GM23338 (cell line): Measurements from ENCODE around the gene ASB8. TPM values are rescaled to one million over a fixed set of nuclear protein-coding genes. Genes with fewer than 3 reads are reported as not detected.

Experiments
- ATAC-seq: fragments of 200-7000 bp; cut with Tn5 transposase; 3 replicates; pipeline ENCODE4 v1.9.1; 2020
- DNase-seq: peaks from one replicate; pipeline ENCODE4 v3.0.0-alpha.2; 2015; ENCODE audit warnings: low spot score
- H2AFZ ChIP-seq: fragments of 200-600 bp; sonication (generic); 2 replicates; pipeline ENCODE4 v1.8.0; 2016; ENCODE audit warnings: antibody characterized with exemption, mild to moderate bottlenecking, moderate library complexity
- H3F3A ChIP-seq: fragments of 200-600 bp; sonication (generic); replicated peaks from 2 replicates; pipeline ENCODE4 v1.8.0; 2017; ENCODE audit warnings: antibody characterized with exemption, mixed run types, low read depth
- H3K27ac ChIP-seq: fragments of 200-600 bp; sonication (generic); 2 replicates; pipeline ENCODE4 v1.6.1; 2016; ENCODE audit warnings: low read depth
- H3K27me3 ChIP-seq: fragments of 200-600 bp; sonication (generic); 2 replicates; pipeline ENCODE4 v1.8.0; 2016; ENCODE audit warnings: mild to moderate bottlenecking, mixed run types, moderate library complexity; ENCODE audit not compliant: insufficient read depth
- H3K36me3 ChIP-seq: fragments of 200-600 bp; sonication (generic); 2 replicates; pipeline ENCODE4 v1.8.0; 2016; ENCODE audit warnings: mild to moderate bottlenecking; ENCODE audit not compliant: insufficient read depth
- H3K4me1 ChIP-seq: fragments of 200-600 bp; sonication (generic); 2 replicates; pipeline ENCODE4 v1.8.0; 2016; ENCODE audit warnings: mild to moderate bottlenecking, moderate library complexity; ENCODE audit not compliant: insufficient read depth
- H3K4me2 ChIP-seq: fragments of 200-600 bp; sonication (generic); 2 replicates; pipeline ENCODE4 v1.7.1; 2017; ENCODE audit warnings: mixed run types
- H3K4me3 ChIP-seq: fragments of 200-600 bp; sonication (generic); 2 replicates; pipeline ENCODE4 v1.6.1; 2016; ENCODE audit warnings: mixed run types
- H3K79me2 ChIP-seq: fragments of 200-600 bp; sonication (generic); replicated peaks from 2 replicates; pipeline ENCODE4 v1.8.0; 2017; ENCODE audit warnings: mild to moderate bottlenecking; ENCODE audit not compliant: insufficient read depth
- H3K9me2 ChIP-seq: fragments of 200-600 bp; sonication (generic); 2 replicates; pipeline ENCODE4 v1.8.0; 2017; ENCODE audit not compliant: insufficient read depth
- H4K20me1 ChIP-seq: fragments of 200-600 bp; sonication (generic); replicated peaks from 2 replicates; pipeline ENCODE4 v1.8.0; 2017; ENCODE audit warnings: mild to moderate bottlenecking; ENCODE audit not compliant: insufficient read depth
- H3K27ac Mint-ChIP-seq: 2 replicates; pipeline ENCODE4 v1.8.0; 2020; ENCODE audit warnings: inconsistent platforms, mild to moderate bottlenecking, moderate library complexity, mixed read lengths
- H3K27me3 Mint-ChIP-seq: 3 replicates; pipeline ENCODE4 v1.8.0; 2022; ENCODE audit warnings: low read depth, mild to moderate bottlenecking, moderate library complexity, mixed read lengths, inconsistent platforms; ENCODE audit not compliant: insufficient read depth, poor library complexity
- H3K36me3 Mint-ChIP-seq: 3 replicates; pipeline ENCODE4 v1.8.0; 2021; ENCODE audit warnings: low read depth, mild to moderate bottlenecking, inconsistent platforms, moderate library complexity, mixed read lengths
- H3K4me1 Mint-ChIP-seq: 3 replicates; pipeline ENCODE4 v1.8.0; 2020; ENCODE audit warnings: mild to moderate bottlenecking, inconsistent platforms, mixed read lengths
- H3K4me3 Mint-ChIP-seq: 3 replicates; pipeline ENCODE4 v1.8.0; 2021; ENCODE audit warnings: moderate library complexity, mild to moderate bottlenecking, inconsistent platforms, mixed read lengths
- H3K9me3 Mint-ChIP-seq: 3 replicates; pipeline ENCODE4 v1.8.0; 2020; ENCODE audit warnings: moderate library complexity, mild to moderate bottlenecking, inconsistent platforms, mixed read lengths
- CREB1 ChIP-seq: fragments of 250-450 bp; sonication (Bioruptor Pico); IDR thresholded peaks from 2 replicates; pipeline ENCODE4 v1.5.0; 2020; ENCODE audit warnings: low read depth, mild to moderate bottlenecking, moderate library complexity
- CTCF ChIP-seq, 2 experiments: fragments of 200-600 bp in 1 of 2; sonication (generic) in 1 of 2; conservative IDR thresholded peaks; 2 replicates each; pipeline versions ENCODE4 v1.5.1 to v1.6.1; 2016 to 2017; ENCODE audit warnings: antibody characterized with exemption in 2 of 2, low read depth in 2 of 2, mild to moderate bottlenecking in 2 of 2, moderate library complexity in 1 of 2
- EZH2phosphoT487 ChIP-seq: fragments of 200-600 bp; sonication (generic); IDR thresholded peaks from one replicate; pipeline ENCODE4 v1.8.1; 2018; ENCODE audit warnings: antibody characterized with exemption; ENCODE audit not compliant: unreplicated experiment
- JUNB ChIP-seq: IDR thresholded peaks from one replicate; pipeline ENCODE4 v1.6.1; 2016; ENCODE audit warnings: antibody characterized with exemption; ENCODE audit not compliant: unreplicated experiment
- NANOG ChIP-seq: IDR thresholded peaks from 2 replicates; pipeline ENCODE4 v1.6.1; 2016; ENCODE audit warnings: antibody characterized with exemption, borderline replicate concordance
- POLR2AphosphoS5 ChIP-seq: IDR thresholded peaks from 2 replicates; pipeline ENCODE4 v1.6.1; 2016; ENCODE audit warnings: antibody characterized with exemption, low read depth
- STAT1 ChIP-seq: IDR thresholded peaks from one replicate; pipeline ENCODE4 v1.6.1; 2016; ENCODE audit warnings: antibody characterized with exemption; ENCODE audit not compliant: unreplicated experiment
- ZNF114 ChIP-seq: fragments of 250-450 bp; sonication (Bioruptor Pico); IDR thresholded peaks from 2 replicates; pipeline ENCODE4 v1.5.0; 2020; ENCODE audit warnings: mild to moderate bottlenecking, moderate library complexity
- ZNF331 ChIP-seq: fragments of 250-450 bp; sonication (Bioruptor Pico); IDR thresholded peaks from 2 replicates; pipeline ENCODE4 v1.5.0; 2020; ENCODE audit warnings: low read depth, mild to moderate bottlenecking, moderate library complexity
- polyA plus RNA-seq: library from polyadenylated mRNA; unstranded; fragments of >200 nt; fragmentation: Nextera tagmentation; extraction: Ambion mirVana; gene quantifications from 2 replicates; pipeline ENCODE4 v1.2.1, GENCODE V29; 2016
- total RNA-seq: library from RNA; depleted of rRNA; stranded (reverse); fragments of >200 nt; shearing (Covaris generic); gene quantifications from 2 replicates; pipeline ENCODE4 v1.2.3, GENCODE V29; 2014
- TF ChIP-seq, protein P1 (sequence below): IDR thresholded peaks from 2 replicates; pipeline ENCODE4 v1.6.1; 2016; ENCODE audit warnings: antibody characterized with exemption
- TF ChIP-seq, protein P2 (sequence below): fragments of 250-450 bp; sonication (Bioruptor Pico); IDR thresholded peaks from 2 replicates; pipeline ENCODE4 v1.5.0; 2020; ENCODE audit warnings: mild to moderate bottlenecking, moderate library complexity
- TF ChIP-seq, protein P3 (sequence below): IDR thresholded peaks from one replicate; pipeline ENCODE4 v1.6.1; 2018; ENCODE audit warnings: antibody characterized with exemption; ENCODE audit not compliant: unreplicated experiment

ASB8 gene
- total and polyA plus RNA-seq, 2 experiments from 2014 or later, result 5.4 to 8.4 TPM

DNA sequence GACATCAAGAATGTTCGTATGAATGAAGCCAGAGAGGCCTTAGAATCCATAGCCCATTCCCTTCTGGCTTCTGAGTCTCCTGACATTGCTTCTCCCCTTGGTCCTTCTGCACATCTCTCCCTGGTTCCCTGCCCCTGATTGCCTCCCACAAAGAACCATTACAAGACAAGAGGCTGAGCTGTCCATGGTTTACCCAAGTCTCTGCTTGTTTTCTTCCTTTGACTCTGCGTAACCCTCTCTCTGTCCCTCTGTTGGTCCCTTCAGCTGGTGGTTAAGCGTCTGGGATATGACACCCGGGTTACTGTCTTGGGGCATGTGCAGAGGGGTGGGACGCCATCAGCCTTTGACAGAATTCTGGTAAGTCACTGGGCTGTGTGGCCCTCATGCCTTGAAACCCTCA lies 22.3 kb downstream of the ASB8 start:
- H3K36me3 Mint-ChIP-seq, result peaks cover 73% of the 10 kb centered on the region
- no peaks in the 10 kb centered on the region for H3F3A ChIP-seq
- no peak for ATAC-seq
- H3K9me3 Mint-ChIP-seq, result no peaks in the 10 kb centered on the region
- no peaks in the 10 kb centered on the region for H3K4me1 ChIP-seq
- H4K20me1 ChIP-seq, result no peaks in the 10 kb centered on the region
- H3K27ac Mint-ChIP-seq, result no peak overlapping the region
- no peak overlapping the region for H3K4me3 Mint-ChIP-seq
- no peak overlapping the region for H3K27ac ChIP-seq
- H3K27me3 Mint-ChIP-seq, result no peaks in the 10 kb centered on the region
- H2AFZ ChIP-seq, result no peak overlapping the region
- DNase-seq, result no peak
- no peaks in the 10 kb centered on the region for H3K27me3 ChIP-seq
- TF ChIP-seq POLR2AphosphoS5 (no peak), CREB1 (CRISPR knock-in tag) (no peak), CTCF (conservative IDR thresholded peaks at IDR 0.05; ENCODE audit: low read depth in 2 of 2) (no peak), EZH2phosphoT487 (no peak), JUNB (no peak), ZNF114 (CRISPR knock-in tag) (no peak), NANOG (no peak), STAT1 (no peak), ZNF331 (no peak)
- TF ChIP-seq, protein P1, sequence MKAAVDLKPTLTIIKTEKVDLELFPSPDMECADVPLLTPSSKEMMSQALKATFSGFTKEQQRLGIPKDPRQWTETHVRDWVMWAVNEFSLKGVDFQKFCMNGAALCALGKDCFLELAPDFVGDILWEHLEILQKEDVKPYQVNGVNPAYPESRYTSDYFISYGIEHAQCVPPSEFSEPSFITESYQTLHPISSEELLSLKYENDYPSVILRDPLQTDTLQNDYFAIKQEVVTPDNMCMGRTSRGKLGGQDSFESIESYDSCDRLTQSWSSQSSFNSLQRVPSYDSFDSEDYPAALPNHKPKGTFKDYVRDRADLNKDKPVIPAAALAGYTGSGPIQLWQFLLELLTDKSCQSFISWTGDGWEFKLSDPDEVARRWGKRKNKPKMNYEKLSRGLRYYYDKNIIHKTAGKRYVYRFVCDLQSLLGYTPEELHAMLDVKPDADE, result no peak
- TF ChIP-seq, protein P2, sequence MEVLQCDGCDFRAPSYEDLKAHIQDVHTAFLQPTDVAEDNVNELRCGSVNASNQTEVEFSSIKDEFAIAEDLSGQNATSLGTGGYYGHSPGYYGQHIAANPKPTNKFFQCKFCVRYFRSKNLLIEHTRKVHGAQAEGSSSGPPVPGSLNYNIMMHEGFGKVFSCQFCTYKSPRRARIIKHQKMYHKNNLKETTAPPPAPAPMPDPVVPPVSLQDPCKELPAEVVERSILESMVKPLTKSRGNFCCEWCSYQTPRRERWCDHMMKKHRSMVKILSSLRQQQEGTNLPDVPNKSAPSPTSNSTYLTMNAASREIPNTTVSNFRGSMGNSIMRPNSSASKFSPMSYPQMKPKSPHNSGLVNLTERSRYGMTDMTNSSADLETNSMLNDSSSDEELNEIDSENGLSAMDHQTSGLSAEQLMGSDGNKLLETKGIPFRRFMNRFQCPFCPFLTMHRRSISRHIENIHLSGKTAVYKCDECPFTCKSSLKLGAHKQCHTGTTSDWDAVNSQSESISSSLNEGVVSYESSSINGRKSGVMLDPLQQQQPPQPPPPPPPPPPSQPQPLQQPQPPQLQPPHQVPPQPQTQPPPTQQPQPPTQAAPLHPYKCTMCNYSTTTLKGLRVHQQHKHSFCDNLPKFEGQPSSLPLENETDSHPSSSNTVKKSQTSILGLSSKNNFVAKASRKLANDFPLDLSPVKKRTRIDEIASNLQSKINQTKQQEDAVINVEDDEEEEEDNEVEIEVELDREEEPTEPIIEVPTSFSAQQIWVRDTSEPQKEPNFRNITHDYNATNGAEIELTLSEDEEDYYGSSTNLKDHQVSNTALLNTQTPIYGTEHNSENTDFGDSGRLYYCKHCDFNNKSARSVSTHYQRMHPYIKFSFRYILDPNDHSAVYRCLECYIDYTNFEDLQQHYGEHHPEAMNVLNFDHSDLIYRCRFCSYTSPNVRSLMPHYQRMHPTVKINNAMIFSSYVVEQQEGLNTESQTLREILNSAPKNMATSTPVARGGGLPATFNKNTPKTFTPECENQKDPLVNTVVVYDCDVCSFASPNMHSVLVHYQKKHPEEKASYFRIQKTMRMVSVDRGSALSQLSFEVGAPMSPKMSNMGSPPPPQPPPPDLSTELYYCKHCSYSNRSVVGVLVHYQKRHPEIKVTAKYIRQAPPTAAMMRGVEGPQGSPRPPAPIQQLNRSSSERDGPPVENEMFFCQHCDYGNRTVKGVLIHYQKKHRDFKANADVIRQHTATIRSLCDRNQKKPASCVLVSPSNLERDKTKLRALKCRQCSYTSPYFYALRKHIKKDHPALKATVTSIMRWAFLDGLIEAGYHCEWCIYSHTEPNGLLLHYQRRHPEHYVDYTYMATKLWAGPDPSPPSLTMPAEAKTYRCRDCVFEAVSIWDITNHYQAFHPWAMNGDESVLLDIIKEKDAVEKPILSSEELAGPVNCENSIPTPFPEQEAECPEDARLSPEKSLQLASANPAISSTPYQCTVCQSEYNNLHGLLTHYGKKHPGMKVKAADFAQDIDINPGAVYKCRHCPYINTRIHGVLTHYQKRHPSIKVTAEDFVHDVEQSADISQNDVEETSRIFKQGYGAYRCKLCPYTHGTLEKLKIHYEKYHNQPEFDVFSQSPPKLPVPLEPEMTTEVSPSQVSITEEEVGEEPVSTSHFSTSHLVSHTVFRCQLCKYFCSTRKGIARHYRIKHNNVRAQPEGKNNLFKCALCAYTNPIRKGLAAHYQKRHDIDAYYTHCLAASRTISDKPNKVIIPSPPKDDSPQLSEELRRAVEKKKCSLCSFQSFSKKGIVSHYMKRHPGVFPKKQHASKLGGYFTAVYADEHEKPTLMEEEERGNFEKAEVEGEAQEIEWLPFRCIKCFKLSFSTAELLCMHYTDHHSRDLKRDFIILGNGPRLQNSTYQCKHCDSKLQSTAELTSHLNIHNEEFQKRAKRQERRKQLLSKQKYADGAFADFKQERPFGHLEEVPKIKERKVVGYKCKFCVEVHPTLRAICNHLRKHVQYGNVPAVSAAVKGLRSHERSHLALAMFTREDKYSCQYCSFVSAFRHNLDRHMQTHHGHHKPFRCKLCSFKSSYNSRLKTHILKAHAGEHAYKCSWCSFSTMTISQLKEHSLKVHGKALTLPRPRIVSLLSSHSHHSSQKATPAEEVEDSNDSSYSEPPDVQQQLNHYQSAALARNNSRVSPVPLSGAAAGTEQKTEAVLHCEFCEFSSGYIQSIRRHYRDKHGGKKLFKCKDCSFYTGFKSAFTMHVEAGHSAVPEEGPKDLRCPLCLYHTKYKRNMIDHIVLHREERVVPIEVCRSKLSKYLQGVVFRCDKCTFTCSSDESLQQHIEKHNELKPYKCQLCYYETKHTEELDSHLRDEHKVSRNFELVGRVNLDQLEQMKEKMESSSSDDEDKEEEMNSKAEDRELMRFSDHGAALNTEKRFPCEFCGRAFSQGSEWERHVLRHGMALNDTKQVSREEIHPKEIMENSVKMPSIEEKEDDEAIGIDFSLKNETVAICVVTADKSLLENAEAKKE, result no peak
- TF ChIP-seq, protein P3, sequence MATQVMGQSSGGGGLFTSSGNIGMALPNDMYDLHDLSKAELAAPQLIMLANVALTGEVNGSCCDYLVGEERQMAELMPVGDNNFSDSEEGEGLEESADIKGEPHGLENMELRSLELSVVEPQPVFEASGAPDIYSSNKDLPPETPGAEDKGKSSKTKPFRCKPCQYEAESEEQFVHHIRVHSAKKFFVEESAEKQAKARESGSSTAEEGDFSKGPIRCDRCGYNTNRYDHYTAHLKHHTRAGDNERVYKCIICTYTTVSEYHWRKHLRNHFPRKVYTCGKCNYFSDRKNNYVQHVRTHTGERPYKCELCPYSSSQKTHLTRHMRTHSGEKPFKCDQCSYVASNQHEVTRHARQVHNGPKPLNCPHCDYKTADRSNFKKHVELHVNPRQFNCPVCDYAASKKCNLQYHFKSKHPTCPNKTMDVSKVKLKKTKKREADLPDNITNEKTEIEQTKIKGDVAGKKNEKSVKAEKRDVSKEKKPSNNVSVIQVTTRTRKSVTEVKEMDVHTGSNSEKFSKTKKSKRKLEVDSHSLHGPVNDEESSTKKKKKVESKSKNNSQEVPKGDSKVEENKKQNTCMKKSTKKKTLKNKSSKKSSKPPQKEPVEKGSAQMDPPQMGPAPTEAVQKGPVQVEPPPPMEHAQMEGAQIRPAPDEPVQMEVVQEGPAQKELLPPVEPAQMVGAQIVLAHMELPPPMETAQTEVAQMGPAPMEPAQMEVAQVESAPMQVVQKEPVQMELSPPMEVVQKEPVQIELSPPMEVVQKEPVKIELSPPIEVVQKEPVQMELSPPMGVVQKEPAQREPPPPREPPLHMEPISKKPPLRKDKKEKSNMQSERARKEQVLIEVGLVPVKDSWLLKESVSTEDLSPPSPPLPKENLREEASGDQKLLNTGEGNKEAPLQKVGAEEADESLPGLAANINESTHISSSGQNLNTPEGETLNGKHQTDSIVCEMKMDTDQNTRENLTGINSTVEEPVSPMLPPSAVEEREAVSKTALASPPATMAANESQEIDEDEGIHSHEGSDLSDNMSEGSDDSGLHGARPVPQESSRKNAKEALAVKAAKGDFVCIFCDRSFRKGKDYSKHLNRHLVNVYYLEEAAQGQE, result no peak
- peaks cover 64% of the 10 kb centered on the region for H3K36me3 ChIP-seq
- H3K79me2 ChIP-seq, result no peaks in the 10 kb centered on the region
- H3K4me3 ChIP-seq, result no peak overlapping the region
- H3K9me2 ChIP-seq, result no peaks in the 10 kb centered on the region
- H3K4me2 ChIP-seq, result no peak overlapping the region
- H3K4me1 Mint-ChIP-seq, result no peaks in the 10 kb centered on the region
